Skeletal muscle tissue (tissue), 4 donors: ENCODE measurements around the gene PSD. TPM values are rescaled to one million over a fixed set of nuclear protein-coding genes. Genes with fewer than 3 reads are reported as not detected.

Experiments used
- H3K27ac ChIP-seq: one replicate; pipeline ENCODE4 v1.7.0; 2013; ENCODE audit warnings: mild to moderate bottlenecking, low read depth, low read length, inconsistent platforms
- H3K27me3 ChIP-seq, 3 donors: one replicate each; pipeline ENCODE4 v1.7.0; 2013; ENCODE audit warnings: low read length in 3 of 3; ENCODE audit not compliant: control insufficient read depth in 3 of 3, insufficient read depth in 3 of 3
- H3K36me3 ChIP-seq, 3 donors: one replicate each; pipeline ENCODE4 v1.7.0; 2013; ENCODE audit warnings: low read length in 3 of 3; ENCODE audit not compliant: control insufficient read depth in 3 of 3, insufficient read depth in 3 of 3
- H3K4me1 ChIP-seq, 3 donors: one replicate each; pipeline ENCODE4 v1.7.0; 2013; ENCODE audit warnings: low read length in 3 of 3, mild to moderate bottlenecking in 3 of 3; ENCODE audit not compliant: control insufficient read depth in 3 of 3, insufficient read depth in 3 of 3
- H3K4me3 ChIP-seq, 3 donors: one replicate each; pipeline ENCODE4 v1.7.0; 2013; ENCODE audit warnings: low read length in 3 of 3
- H3K9ac ChIP-seq, 3 donors: one replicate each; pipeline ENCODE4 v1.7.0; 2013; ENCODE audit warnings: low read length in 3 of 3, mild to moderate bottlenecking in 3 of 3, moderate library complexity in 2 of 3, low read depth in 1 of 3
- H3K9me3 ChIP-seq, 3 donors: one replicate each; pipeline ENCODE4 v1.7.0; 2013; ENCODE audit warnings: low read length in 3 of 3; ENCODE audit not compliant: control insufficient read depth in 3 of 3
- total RNA-seq: library from RNA; depleted of rRNA; stranded (reverse); fragments of >200 nt; gene quantifications from one replicate; pipeline ENCODE4 v1.2.3, GENCODE V29; 2014
- donor health status: Osteomylitis.

The PSD gene
- total RNA-seq, 1 donor from 2014 or later, result 3.7 TPM

DNA sequence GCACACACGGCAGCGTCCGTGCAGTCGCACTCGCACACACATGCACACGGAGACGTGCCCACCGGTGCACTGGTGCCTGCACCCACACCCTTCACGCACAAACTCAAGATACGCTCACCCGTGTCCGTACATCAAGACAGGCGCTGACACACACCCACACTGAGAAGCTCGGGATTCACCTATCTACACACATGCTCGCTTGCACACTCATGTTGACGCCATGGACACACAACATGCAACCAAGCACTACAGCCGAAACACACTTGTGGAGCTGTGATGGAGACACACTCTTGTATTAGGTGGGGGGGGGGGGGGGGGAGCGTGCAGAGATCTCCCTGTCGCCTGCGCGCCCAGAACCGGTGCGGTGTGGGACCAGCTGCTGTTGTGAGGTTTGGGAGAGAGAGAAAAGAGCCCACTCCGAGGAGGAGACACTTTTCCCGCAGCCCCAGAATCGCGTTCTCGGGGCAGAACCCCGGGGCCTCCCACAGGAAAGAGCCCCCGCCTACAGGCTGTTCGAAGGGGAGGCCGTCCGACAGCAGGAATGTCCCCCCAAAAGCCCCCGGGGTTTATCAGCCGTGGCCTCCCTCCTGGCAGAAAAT is 23.7 kb downstream of the PSD start:
- Histone ChIP-seq H3K9me3 (no peaks in the 10 kb centered on the region), H3K27me3 (no peaks in the 10 kb centered on the region), H3K4me1 (peaks cover 23 to 41% (median 31%) of the 10 kb centered on the region in 3 donors), H3K27ac (peak overlapping the region; percentile 97), H3K4me3 (peak overlapping the region; percentile 93 to 98 (median 94)), H3K36me3 (peaks cover 9 to 14% (median 11%) of the 10 kb centered on the region in 3 donors), H3K9ac (peak overlapping the region; percentile 61 to 94 (median 83))

DNA sequence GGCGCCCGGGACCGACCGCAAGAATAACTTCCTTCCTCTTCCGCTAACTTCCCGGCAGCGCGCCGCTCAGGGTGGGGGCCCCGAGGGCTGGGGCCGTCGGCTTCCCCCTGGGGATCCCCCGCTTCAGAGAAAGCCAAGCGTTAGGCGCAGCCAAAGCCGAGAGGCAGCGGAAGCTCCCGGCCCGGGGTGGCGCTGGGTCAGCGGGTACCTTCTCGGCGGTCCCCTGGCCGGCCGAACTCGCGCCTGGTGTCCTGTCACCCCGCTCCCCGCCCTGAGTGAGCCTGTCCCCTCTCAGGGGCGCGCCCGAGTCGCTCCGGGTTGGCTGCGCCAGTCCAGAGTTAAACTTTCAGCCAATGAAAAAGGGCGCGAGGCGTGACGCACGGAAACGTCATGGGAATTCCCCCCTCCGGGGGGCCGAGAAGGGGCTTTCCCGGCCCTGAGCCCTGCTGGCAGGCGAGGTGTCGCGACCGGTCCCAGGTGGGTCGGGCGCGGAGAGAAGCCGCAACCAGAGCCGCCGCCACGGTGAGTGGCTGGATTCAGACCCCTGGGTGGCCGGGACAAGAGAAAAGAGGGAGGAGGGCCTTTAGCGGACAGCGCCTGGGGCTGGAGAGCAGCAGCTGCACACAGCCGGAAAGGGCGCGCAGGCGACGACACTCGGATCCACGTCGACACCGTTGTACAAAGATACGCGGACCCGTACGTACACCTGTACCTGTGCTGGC is 24.3 kb downstream of the PSD start:
- H3K27ac ChIP-seq, result peak overlapping the region; percentile 97
- H3K36me3 ChIP-seq, result peaks cover 9 to 14% (median 11%) of the 10 kb centered on the region in 3 donors
- H3K9ac ChIP-seq, result peak overlapping the region; percentile 79 to 94 (median 83)
- H3K4me3 ChIP-seq, result peak overlapping the region; percentile 93 to 98 (median 94)
- no peaks in the 10 kb centered on the region for H3K9me3 ChIP-seq
- no peaks in the 10 kb centered on the region for H3K27me3 ChIP-seq
- H3K4me1 ChIP-seq, result peaks cover 19 to 35% (median 27%) of the 10 kb centered on the region in 3 donors

DNA sequence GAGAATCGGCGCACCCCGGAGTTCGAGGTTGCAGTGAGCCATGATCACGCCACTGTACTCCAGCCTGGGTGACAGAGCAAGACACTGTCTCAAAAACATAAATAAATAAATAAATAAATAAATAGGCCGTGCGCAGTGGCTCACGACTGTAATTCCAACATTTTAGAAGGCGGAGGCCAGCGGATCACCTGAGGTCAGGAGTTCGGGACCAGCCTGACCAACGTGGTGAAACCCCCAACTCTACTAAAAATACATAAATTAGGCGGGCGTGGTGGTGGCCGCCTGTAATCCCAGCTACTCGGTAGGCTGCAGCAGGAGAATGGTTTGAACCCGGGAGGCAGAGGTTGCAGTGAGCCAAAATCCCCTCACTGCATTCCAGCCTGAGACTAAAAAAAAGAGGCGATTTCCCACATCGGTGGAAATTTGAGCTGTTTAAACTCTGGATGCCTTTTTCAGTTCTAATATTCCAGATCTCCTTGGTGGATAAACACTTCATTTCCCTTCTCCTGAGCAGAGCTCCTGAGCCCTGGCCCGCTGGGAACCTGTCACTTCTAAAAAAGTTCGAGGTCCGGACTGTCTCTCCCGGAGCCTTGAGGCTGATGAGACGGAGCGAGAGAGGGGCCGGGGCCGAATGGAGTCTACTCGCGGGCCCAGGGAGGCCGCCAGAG is 25.0 kb downstream of the PSD start:
- Histone ChIP-seq H3K9ac (peak overlapping the region; percentile 79 to 94 (median 83)), H3K27ac (peak overlapping the region; percentile 97), H3K9me3 (no peaks in the 10 kb centered on the region), H3K27me3 (no peaks in the 10 kb centered on the region), H3K4me3 (peak overlapping the region; percentile 93 to 98 (median 94)), H3K36me3 (peaks cover 9 to 14% (median 11%) of the 10 kb centered on the region in 3 donors), H3K4me1 (peaks cover 19 to 28% (median 23%) of the 10 kb centered on the region in 3 donors)

DNA sequence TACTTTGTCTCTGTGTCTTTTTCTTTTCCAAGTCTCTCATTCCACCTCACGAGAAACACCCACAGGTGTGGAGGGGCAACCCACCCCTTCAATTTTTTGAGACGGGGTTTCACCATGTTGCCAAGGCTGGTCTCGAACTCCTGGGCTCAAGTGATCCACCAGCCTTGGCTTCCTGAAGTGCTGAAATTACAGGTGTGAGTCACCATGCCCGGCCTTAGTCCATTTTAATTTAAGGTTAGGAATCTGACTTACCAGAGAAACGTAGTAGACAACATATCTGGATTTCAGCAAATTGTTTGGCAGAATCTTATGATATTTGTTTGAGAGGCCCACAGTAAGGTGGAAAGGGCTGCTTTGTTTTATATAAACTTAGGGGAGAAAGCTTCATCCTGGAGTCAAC is 26.3 kb downstream of the PSD start:
- Histone ChIP-seq H3K9me3 (no peaks in the 10 kb centered on the region), H3K4me1 (peaks cover 19 to 22% (median 21%) of the 10 kb centered on the region in 3 donors), H3K4me3 (no peak overlapping the region), H3K9ac (no peak overlapping the region), H3K36me3 (peaks cover 2 to 3% (median 3%) of the 10 kb centered on the region in 3 donors), H3K27me3 (no peaks in the 10 kb centered on the region), H3K27ac (no peak overlapping the region)

DNA sequence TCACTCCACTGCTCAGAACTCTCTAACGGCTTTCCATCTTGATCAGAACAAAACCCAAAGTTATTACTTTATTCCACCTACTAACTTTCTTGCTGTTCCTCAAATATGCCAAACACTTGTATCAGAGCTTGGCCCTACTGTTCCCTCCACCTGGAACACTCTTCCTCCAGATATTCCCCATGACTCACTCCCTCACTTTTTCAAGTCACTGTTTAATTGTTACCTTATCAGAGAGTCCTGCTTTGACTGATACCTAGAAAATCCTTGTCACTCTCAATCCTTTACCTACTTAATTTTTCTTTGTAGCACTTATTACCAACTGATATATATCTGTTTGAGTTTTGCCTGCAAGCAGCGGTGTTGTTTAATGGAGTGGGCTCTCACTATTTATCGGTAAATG is 28.7 kb downstream of the PSD start:
- no peak overlapping the region for H3K9ac ChIP-seq

DNA sequence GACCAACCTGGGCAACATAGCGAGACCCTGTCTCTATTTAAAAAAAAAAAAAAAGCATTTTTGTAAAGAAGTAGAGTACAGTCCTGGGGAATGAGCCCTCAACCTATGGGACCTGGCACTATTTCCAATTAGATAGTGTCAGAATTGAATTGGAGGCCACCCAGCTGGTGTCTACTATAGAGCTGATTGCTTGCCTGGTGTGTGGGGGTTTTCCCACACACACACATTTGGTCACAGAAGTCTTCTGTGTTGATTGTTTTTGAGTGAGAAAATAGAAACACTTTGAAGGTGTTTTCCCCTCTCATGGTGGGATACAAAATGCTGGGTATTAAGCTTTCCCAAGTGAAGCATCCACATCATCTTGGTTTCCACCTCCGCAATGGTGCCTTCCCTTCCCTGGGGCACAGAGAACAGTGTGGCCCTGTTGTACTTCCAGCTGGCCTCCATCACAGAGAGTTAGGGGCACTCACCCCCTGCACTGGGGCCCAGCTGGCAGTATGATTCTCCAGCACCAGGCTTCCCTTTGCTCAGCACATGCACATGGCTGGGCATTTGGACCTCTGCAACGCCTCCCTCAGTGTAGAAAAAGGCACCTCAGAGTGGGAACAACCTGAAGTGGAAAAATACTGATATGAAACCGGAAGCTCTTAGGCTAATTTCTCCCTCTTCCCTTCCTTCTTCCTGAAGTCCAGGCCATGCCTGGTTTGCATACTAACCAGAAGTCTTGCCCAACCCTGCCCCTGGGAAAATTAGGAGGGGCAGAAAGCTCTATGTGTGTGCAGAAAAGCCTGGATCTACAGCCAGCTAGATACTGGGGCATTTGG is 33.8 kb downstream of the PSD start:
- H3K27me3 ChIP-seq, result no peaks in the 10 kb centered on the region
- H3K9ac ChIP-seq, result no peak overlapping the region
- no peak overlapping the region for H3K4me3 ChIP-seq
- H3K4me1 ChIP-seq, result peaks cover 0 to 7% (median 0%) of the 10 kb centered on the region in 3 donors
- no peaks in the 10 kb centered on the region for H3K9me3 ChIP-seq
- peaks cover 21 to 24% (median 24%) of the 10 kb centered on the region in 3 donors for H3K36me3 ChIP-seq
- H3K27ac ChIP-seq, result no peak overlapping the region

More for the DNA sequence above, 28.7 kb downstream of the PSD start:
- Histone ChIP-seq H3K27me3 (no peaks in the 10 kb centered on the region), H3K4me3 (no peak overlapping the region), H3K36me3 (no peaks in the 10 kb centered on the region), H3K4me1 (peaks cover 9 to 15% (median 10%) of the 10 kb centered on the region in 3 donors), H3K9me3 (no peaks in the 10 kb centered on the region), H3K27ac (no peak overlapping the region)

DNA sequence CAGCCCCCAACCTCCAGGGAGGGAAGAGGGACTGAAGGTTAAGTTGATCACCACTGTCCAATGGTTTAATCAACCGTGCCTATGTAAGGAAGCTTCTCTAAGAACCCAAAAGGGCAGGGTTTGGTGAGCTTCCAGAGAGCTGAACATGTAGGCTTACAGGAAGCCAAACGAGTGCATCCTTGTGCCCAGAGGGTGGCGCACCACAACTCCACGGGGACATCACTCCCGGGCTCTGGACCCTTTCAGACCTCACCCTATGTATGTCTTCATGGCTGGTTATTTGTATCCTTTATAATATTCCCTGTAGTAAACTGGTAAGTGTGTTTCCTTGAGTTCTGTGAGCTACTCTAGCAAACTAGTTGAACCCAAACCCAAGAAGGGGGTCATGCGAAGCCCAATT is 34.5 kb downstream of the PSD start:
- Histone ChIP-seq H3K4me3 (no peak overlapping the region), H3K27me3 (no peaks in the 10 kb centered on the region), H3K36me3 (peaks cover 29 to 32% (median 31%) of the 10 kb centered on the region in 3 donors), H3K27ac (no peak overlapping the region), H3K9me3 (no peaks in the 10 kb centered on the region), H3K9ac (no peak overlapping the region), H3K4me1 (peaks cover 0 to 7% (median 0%) of the 10 kb centered on the region in 3 donors)

DNA sequence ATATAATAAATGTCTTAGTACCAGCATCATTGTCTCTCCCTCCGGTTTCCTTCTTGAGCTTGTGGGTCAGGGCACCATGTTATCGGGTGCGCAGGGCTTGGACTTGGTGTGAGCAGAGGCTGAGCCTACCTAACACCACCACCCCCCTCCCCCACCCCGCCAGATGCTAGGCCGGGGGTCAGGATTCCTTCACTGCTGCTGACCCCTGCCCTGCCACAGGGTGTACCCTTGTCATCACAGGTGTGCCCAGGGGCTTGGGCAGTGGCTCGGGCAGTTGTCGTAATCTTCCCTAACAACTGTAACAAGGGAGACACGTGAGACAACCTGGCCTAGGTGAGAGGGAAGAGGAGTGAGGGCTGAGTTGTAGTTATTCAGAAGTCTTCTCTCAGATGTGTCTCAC is 35.7 kb downstream of the PSD start:
- H3K9me3 ChIP-seq, result no peaks in the 10 kb centered on the region
- peaks cover 0 to 7% (median 0%) of the 10 kb centered on the region in 3 donors for H3K4me1 ChIP-seq
- no peak overlapping the region for H3K4me3 ChIP-seq
- H3K27me3 ChIP-seq, result no peaks in the 10 kb centered on the region
- H3K36me3 ChIP-seq, result peaks cover 37 to 40% (median 39%) of the 10 kb centered on the region in 3 donors
- no peak overlapping the region for H3K9ac ChIP-seq
- H3K27ac ChIP-seq, result no peak overlapping the region

DNA sequence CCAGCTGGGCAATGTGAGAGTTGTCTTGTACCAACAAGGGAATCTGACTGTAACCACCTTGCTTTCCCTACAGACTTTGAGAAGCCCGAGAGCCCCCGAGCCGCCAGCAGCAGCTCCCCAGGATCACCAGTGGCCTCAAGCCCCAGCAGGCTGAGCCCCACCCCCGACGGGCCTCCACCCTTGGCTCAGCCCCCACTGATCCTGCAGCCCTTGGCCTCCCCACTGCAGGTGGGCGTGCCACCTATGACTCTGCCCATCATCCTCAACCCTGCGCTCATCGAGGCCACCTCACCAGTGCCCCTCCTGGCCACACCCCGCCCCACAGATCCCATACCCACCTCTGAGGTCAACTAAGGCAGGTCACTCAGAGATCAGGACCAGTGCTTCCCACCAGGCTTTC is 36.6 kb downstream of the PSD start:
- Histone ChIP-seq H3K9me3 (no peaks in the 10 kb centered on the region), H3K4me3 (no peak overlapping the region), H3K9ac (no peak overlapping the region), H3K27ac (no peak overlapping the region), H3K4me1 (peaks cover 0 to 7% (median 0%) of the 10 kb centered on the region in 3 donors), H3K36me3 (peaks cover 38 to 42% (median 42%) of the 10 kb centered on the region in 3 donors), H3K27me3 (no peaks in the 10 kb centered on the region)
